SU-DHL-6 (cell line): ENCODE data around the gene GSTCD.

Experiments
- H2AFZ ChIP-seq: fragments of 200-600 bp; sonication (generic); 2 replicates; pipeline ENCODE4 v1.6.1; 2014; ENCODE audit warnings: low read depth, mild to moderate bottlenecking, moderate library complexity, mixed read lengths, antibody characterized with exemption, low read length; ENCODE audit not compliant: severe bottlenecking
- H3F3A ChIP-seq: fragments of 200-600 bp; shearing (Covaris generic); 2 replicates; pipeline ENCODE4 v1.6.0; 2016; ENCODE audit warnings: antibody characterized with exemption, mild to moderate bottlenecking; ENCODE audit not compliant: insufficient read depth
- H3K27ac ChIP-seq: fragments of 200-600 bp; sonication (generic); 2 replicates; pipeline ENCODE4 v1.5.1; 2016; ENCODE audit warnings: low read depth, mild to moderate bottlenecking, low read length, moderate library complexity, mixed read lengths
- H3K27me3 ChIP-seq: fragments of 200-600 bp; sonication (generic), shearing (Covaris generic); 2 replicates; pipeline ENCODE4 v1.6.0; 2014; ENCODE audit warnings: mild to moderate bottlenecking, low read length
- H3K36me3 ChIP-seq: fragments of 200-600 bp; sonication (generic); 2 replicates; pipeline ENCODE4 v1.6.1; 2014; ENCODE audit warnings: mild to moderate bottlenecking, low read length, mixed read lengths
- H3K4me2 ChIP-seq: fragments of 300-600, 200-600 bp; shearing (Covaris generic), sonication (generic); 2 replicates; pipeline ENCODE4 v1.6.0; 2014; ENCODE audit warnings: low read length, low read depth, mild to moderate bottlenecking; ENCODE audit not compliant: poor library complexity, severe bottlenecking
- H3K4me3 ChIP-seq: fragments of 200-600 bp; sonication (generic); 2 replicates; pipeline ENCODE4 v1.5.1; 2014; ENCODE audit warnings: antibody characterized with exemption, low read length, mild to moderate bottlenecking, mixed read lengths; ENCODE audit not compliant: insufficient read depth, poor library complexity, severe bottlenecking
- H3K79me2 ChIP-seq: fragments of 200-600 bp; sonication (generic); 2 replicates; pipeline ENCODE4 v1.6.1; 2014; ENCODE audit warnings: mild to moderate bottlenecking, low read length, moderate library complexity; ENCODE audit not compliant: insufficient read depth
- H3K9ac ChIP-seq: fragments of 200-600 bp; sonication (generic); 2 replicates; pipeline ENCODE4 v1.7.0; 2014; ENCODE audit warnings: mild to moderate bottlenecking, low read length
- H3K9me2 ChIP-seq: fragments of 200-600 bp; sonication (generic); replicated peaks from 2 replicates; pipeline ENCODE4 v1.6.1; 2014; ENCODE audit warnings: low read length; ENCODE audit not compliant: insufficient read depth
- H3K9me3 ChIP-seq: fragments of 200-600 bp; sonication (generic); 2 replicates; pipeline ENCODE4 v1.6.1; 2014; ENCODE audit warnings: low read length, mixed read lengths; ENCODE audit not compliant: insufficient read depth
- H4K20me1 ChIP-seq: fragments of 200-600 bp; sonication (generic); 2 replicates; pipeline ENCODE4 v1.6.1; 2014; ENCODE audit warnings: low read depth, mild to moderate bottlenecking, antibody characterized with exemption, low read length, moderate library complexity, mixed read lengths
- EZH2phosphoT487 ChIP-seq: fragments of 200-600 bp; sonication (generic), shearing (Covaris generic); conservative IDR thresholded peaks from 2 replicates; pipeline ENCODE4 v1.6.1; 2018; ENCODE audit warnings: mild to moderate bottlenecking, antibody characterized with exemption, low read length, moderate library complexity, mixed read lengths
- TF ChIP-seq, protein P1 (sequence below): fragments of 200-600 bp; sonication (generic); IDR thresholded peaks from one replicate; pipeline ENCODE4 v1.5.1; 2017; ENCODE audit warnings: antibody characterized with exemption, mild to moderate bottlenecking, low read length, moderate library complexity; ENCODE audit not compliant: insufficient read depth, poor library complexity, severe bottlenecking

The GSTCD gene

DNA sequence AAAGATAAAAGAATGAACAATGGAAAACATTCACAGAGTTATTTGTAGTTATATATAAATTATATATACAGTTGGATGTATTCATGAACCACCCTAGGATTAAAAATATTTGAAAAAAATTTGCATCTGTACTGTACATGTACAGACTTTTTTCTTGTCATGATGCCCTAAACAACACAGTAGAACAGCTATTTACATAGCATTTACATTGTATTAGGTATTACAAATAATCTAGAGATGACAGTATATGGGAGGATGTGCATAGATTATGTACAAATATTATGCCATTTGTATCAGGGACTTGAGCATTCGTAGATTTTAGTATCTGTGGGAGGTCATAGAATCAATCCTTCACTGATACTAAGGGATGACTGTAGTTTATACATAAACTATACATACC lies 44.8 kb downstream of the GSTCD start:
- Histone ChIP-seq H3F3A (no peaks in the 10 kb centered on the region), H3K9me2 (no peaks in the 10 kb centered on the region), H3K9me3 (no peaks in the 10 kb centered on the region), H3K9ac (no peak overlapping the region), H4K20me1 (no peaks in the 10 kb centered on the region), H2AFZ (no peak overlapping the region), H3K4me3 (no peak overlapping the region), H3K36me3 (no peaks in the 10 kb centered on the region), H3K27ac (no peak overlapping the region), H3K4me2 (no peak overlapping the region), H3K27me3 (no peaks in the 10 kb centered on the region), H3K79me2 (no peaks in the 10 kb centered on the region)
- no peak for TF ChIP-seq EZH2phosphoT487
- TF ChIP-seq, protein P1, sequence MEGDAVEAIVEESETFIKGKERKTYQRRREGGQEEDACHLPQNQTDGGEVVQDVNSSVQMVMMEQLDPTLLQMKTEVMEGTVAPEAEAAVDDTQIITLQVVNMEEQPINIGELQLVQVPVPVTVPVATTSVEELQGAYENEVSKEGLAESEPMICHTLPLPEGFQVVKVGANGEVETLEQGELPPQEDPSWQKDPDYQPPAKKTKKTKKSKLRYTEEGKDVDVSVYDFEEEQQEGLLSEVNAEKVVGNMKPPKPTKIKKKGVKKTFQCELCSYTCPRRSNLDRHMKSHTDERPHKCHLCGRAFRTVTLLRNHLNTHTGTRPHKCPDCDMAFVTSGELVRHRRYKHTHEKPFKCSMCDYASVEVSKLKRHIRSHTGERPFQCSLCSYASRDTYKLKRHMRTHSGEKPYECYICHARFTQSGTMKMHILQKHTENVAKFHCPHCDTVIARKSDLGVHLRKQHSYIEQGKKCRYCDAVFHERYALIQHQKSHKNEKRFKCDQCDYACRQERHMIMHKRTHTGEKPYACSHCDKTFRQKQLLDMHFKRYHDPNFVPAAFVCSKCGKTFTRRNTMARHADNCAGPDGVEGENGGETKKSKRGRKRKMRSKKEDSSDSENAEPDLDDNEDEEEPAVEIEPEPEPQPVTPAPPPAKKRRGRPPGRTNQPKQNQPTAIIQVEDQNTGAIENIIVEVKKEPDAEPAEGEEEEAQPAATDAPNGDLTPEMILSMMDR, result no peak

DNA sequence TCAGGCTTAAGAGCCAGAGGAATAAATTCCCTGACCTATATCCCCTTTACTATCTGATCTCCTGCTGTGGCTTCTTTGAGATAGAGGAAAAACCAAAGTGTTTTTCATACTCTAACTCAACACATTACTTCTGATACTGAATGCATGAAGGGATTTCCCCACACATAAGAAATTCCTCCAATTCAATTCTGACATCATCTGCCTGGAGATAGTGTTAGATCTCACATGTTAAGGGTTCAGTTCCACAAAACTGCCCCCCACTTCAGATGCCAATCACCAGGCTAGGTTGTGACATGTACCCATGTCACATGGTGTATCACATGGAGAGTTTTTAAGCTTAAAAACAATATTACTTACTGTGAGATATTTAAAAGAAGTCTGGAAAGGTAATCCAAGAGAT lies 46.8 kb downstream of the GSTCD start:
- H3F3A ChIP-seq, result no peaks in the 10 kb centered on the region
- no peaks in the 10 kb centered on the region for H3K9me3 ChIP-seq
- no peaks in the 10 kb centered on the region for H3K36me3 ChIP-seq
- TF ChIP-seq EZH2phosphoT487, result no peak
- TF ChIP-seq, protein P1, result no peak
- H4K20me1 ChIP-seq, result no peaks in the 10 kb centered on the region
- H2AFZ ChIP-seq, result no peak overlapping the region
- H3K4me2 ChIP-seq, result no peak overlapping the region
- no peaks in the 10 kb centered on the region for H3K27me3 ChIP-seq
- no peaks in the 10 kb centered on the region for H3K9me2 ChIP-seq
- no peaks in the 10 kb centered on the region for H3K79me2 ChIP-seq
- no peak overlapping the region for H3K4me3 ChIP-seq
- H3K27ac ChIP-seq, result no peak overlapping the region
- H3K9ac ChIP-seq, result no peak overlapping the region

DNA sequence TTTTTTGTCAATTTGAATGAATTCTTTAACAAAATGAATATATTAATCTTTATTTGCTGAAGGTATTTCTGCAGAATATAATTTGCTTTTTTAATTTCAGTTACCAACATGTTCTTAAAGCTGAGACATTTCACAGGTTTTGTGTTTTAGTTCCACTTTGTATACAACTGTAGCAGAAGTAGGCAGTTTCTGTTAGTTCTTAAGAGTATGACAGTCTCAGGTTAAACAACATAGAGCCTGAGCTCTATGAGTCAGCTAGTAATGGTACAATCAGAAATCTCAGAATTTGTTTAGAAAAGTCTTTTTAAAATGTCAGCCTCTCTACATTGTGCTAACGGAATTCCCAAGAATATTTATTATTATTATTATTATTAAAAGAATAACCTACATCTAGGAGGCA lies 50.4 kb downstream of the GSTCD start:
- no peaks in the 10 kb centered on the region for H3K9me3 ChIP-seq
- H4K20me1 ChIP-seq, result no peaks in the 10 kb centered on the region
- no peak overlapping the region for H3K27ac ChIP-seq
- H3K4me3 ChIP-seq, result no peak overlapping the region
- H3K79me2 ChIP-seq, result no peaks in the 10 kb centered on the region
- H2AFZ ChIP-seq, result no peak overlapping the region
- no peaks in the 10 kb centered on the region for H3K36me3 ChIP-seq
- no peak overlapping the region for H3K4me2 ChIP-seq
- TF ChIP-seq, protein P1, result no peak
- no peak for TF ChIP-seq EZH2phosphoT487
- no peaks in the 10 kb centered on the region for H3F3A ChIP-seq
- no peaks in the 10 kb centered on the region for H3K27me3 ChIP-seq
- no peaks in the 10 kb centered on the region for H3K9me2 ChIP-seq
- no peak overlapping the region for H3K9ac ChIP-seq
